Effector memory CD4-positive, alpha-beta T cell (primary cell): ENCODE measurements around the gene DNM1L.
"Not testable (repeated sequence)": the region's sequence is repeated elsewhere in the genome, so short reads cannot be mapped to it uniquely, and the experiment has no call there.

Experiments
- DNase-seq, 3 donors: peaks; one replicate each; pipeline ENCODE4 v3.0.0-alpha.2; 2020
- H3K27ac ChIP-seq: 2 replicates; pipeline ENCODE4 v1.7.0; 2013; ENCODE audit warnings: mild to moderate bottlenecking, low read length, moderate library complexity; ENCODE audit not compliant: insufficient read depth, poor library complexity, severe bottlenecking
- H3K27me3 ChIP-seq: replicated peaks from 2 replicates; pipeline ENCODE4 v1.7.0; 2013; ENCODE audit warnings: mild to moderate bottlenecking, low read length; ENCODE audit not compliant: insufficient read depth, control insufficient read depth, poor library complexity, severe bottlenecking
- H3K36me3 ChIP-seq: 2 replicates; pipeline ENCODE4 v1.7.0; 2013; ENCODE audit warnings: mild to moderate bottlenecking, low read length, moderate library complexity; ENCODE audit not compliant: control insufficient read depth, insufficient read depth
- H3K4me1 ChIP-seq: 2 replicates; pipeline ENCODE4 v1.7.0; 2013; ENCODE audit warnings: low read length, mild to moderate bottlenecking; ENCODE audit not compliant: control insufficient read depth, insufficient read depth, poor library complexity, severe bottlenecking
- H3K4me3 ChIP-seq: 2 replicates; pipeline ENCODE4 v1.7.0; 2013; ENCODE audit warnings: low read length, low read depth, mild to moderate bottlenecking; ENCODE audit not compliant: insufficient read depth, poor library complexity, severe bottlenecking
- H3K9me3 ChIP-seq: 2 replicates; pipeline ENCODE4 v1.7.0; 2013; ENCODE audit warnings: mild to moderate bottlenecking, low read length, moderate library complexity; ENCODE audit not compliant: control insufficient read depth

The DNM1L gene

GRCh38 chr12:32693036-32693435 lies 13.9 kb downstream of the DNM1L start:
- no peak for DNase-seq
- Histone ChIP-seq H3K4me1 (no peaks in the 10 kb centered on the region), H3K4me3 (no peak overlapping the region), H3K9me3 (no peaks in the 10 kb centered on the region), H3K36me3 (peaks cover 6% of the 10 kb centered on the region), H3K27ac (no peak overlapping the region), H3K27me3 (no peaks in the 10 kb centered on the region)

GRCh38 chr12:32695787-32696186 lies 16.7 kb downstream of the DNM1L start:
- Histone ChIP-seq H3K27ac (no peak overlapping the region), H3K4me1 (no peaks in the 10 kb centered on the region), H3K4me3 (no peak overlapping the region), H3K9me3 (no peaks in the 10 kb centered on the region), H3K27me3 (no peaks in the 10 kb centered on the region), H3K36me3 (peaks cover 6% of the 10 kb centered on the region)
- DNase-seq: no peak

DNA sequence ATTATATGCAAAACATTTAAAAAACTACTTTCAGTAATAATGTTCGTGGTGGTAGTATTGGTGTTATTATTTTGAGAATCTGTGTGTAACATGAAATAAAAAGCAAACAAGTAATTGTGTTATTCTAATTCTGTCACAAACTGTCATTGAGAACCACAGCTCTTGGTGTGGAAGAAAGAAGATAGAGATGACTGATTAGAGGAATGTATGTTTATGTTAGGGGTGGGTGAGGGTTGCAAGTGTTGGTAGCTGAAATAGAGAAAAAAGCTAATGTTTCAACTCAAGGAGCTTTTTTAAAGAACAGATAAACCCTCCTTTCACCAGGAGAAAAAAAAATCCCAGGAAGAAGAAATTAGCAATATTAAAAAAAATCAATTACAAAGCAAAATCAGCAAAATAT lies 18.3 kb downstream of the DNM1L start:
- H3K4me1 ChIP-seq: no peaks in the 10 kb centered on the region
- no peak overlapping the region for H3K27ac ChIP-seq
- no peak overlapping the region for H3K4me3 ChIP-seq
- H3K9me3 ChIP-seq: no peaks in the 10 kb centered on the region
- no peaks in the 10 kb centered on the region for H3K27me3 ChIP-seq
- no peak for DNase-seq
- H3K36me3 ChIP-seq: peaks cover 6% of the 10 kb centered on the region

GRCh38 chr12:32698285-32698684 lies 19.2 kb downstream of the DNM1L start:
- no peaks in the 10 kb centered on the region for H3K4me1 ChIP-seq
- H3K36me3 ChIP-seq: peaks cover 6% of the 10 kb centered on the region
- no peak overlapping the region for H3K4me3 ChIP-seq
- no peaks in the 10 kb centered on the region for H3K27me3 ChIP-seq
- no peaks in the 10 kb centered on the region for H3K9me3 ChIP-seq
- H3K27ac ChIP-seq: no peak overlapping the region
- DNase-seq: no peak

DNA sequence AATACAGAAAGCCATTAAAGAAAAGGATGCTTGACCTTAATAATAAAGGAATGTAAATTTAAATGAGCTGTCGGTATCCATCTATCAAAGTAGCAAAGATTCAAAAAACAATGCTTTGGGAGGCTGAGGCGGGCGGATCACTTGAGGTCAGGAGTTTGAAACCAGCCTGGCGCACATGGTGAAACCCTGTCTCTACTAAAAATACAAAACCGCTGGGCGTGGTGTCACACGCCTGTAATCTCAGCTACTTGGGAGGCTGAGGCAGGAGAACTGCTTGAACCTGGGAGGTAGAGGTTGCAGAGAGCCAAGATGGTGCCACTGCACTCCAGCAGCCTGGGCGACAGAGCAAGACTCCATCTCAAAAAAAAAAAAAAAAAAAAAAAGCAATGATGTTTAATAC lies 20.3 kb downstream of the DNM1L start:
- not testable (repeated sequence) for H3K36me3 ChIP-seq

DNA sequence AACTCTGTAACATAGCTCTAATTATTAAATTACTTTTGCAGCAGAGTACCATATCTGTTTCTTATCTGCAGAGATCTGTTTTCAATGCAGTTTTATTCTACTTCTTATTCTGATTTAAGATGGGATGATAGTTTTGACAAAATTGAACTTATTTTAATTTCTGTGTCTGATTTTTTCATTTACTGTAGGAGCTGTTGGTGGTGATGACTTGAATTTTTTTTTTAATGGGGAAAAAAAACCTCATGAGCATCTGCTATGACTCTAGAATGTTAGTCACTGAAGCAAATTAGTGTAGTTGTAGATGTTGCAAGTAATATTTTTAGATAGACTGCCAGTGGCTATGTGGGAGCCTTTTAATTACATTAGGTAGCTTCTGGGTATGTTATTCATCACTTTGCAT lies 23.4 kb downstream of the DNM1L start:
- H3K4me3 ChIP-seq: no peak overlapping the region
- no peaks in the 10 kb centered on the region for H3K9me3 ChIP-seq
- H3K27me3 ChIP-seq: no peaks in the 10 kb centered on the region
- H3K4me1 ChIP-seq: no peaks in the 10 kb centered on the region
- peaks cover 5% of the 10 kb centered on the region for H3K36me3 ChIP-seq
- DNase-seq: no peak
- H3K27ac ChIP-seq: no peak overlapping the region

More for the DNA sequence above, 20.3 kb downstream of the DNM1L start:
- DNase-seq, H3K9me3 ChIP-seq, H3K4me1 ChIP-seq, H3K27ac ChIP-seq, H3K27me3 ChIP-seq, H3K4me3 ChIP-seq: not testable (repeated sequence)

DNA sequence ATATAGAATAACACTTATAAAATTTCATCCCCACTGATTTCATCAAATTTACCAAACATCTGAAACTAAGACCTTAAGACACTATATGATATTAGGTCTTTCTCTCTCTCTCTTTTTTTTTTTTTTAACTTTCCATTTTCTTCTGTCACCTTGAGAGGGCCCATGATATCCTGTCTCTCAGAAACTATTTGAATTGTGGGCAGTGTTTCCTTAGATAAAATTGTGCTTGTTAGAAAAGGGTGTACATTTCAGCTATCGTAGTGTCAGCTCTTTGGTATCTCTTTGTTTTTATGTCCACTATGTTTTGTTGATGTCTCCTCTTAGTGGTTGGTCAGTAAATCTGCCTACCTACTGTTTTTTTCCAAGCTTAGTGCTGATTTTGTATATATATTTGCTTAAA lies 23.8 kb downstream of the DNM1L start:
- DNase-seq: no peak
- H3K36me3 ChIP-seq: peaks cover 5% of the 10 kb centered on the region

DNA sequence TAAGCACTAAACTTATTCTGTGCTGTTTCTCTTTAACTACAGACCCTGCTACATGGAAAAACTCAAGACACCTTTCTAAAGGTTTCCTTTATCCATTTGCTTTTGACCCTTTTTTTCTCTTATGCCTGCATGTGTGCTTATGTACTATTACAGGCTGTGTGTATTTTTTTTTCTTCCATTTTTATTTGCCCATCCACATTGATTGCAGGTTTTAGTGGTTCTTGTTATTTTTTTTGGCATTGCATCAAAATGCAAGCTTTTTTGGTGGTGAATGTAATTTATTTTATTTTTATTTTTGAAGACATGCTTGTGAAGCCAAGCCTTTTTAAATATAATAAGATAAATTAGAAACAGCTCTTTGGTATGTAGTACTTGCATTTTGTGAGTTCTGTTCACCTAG lies 26.7 kb downstream of the DNM1L start:
- H3K27ac ChIP-seq: no peak overlapping the region
- no peak overlapping the region for H3K4me3 ChIP-seq
- H3K27me3 ChIP-seq: no peaks in the 10 kb centered on the region
- no peak for DNase-seq
- H3K9me3 ChIP-seq: no peaks in the 10 kb centered on the region
- H3K36me3 ChIP-seq: peaks cover 5% of the 10 kb centered on the region
- no peaks in the 10 kb centered on the region for H3K4me1 ChIP-seq

More for the DNA sequence above, 23.8 kb downstream of the DNM1L start:
- Histone ChIP-seq H3K27ac (no peak overlapping the region), H3K9me3 (no peaks in the 10 kb centered on the region), H3K4me1 (no peaks in the 10 kb centered on the region), H3K4me3 (no peak overlapping the region), H3K27me3 (no peaks in the 10 kb centered on the region)

DNA sequence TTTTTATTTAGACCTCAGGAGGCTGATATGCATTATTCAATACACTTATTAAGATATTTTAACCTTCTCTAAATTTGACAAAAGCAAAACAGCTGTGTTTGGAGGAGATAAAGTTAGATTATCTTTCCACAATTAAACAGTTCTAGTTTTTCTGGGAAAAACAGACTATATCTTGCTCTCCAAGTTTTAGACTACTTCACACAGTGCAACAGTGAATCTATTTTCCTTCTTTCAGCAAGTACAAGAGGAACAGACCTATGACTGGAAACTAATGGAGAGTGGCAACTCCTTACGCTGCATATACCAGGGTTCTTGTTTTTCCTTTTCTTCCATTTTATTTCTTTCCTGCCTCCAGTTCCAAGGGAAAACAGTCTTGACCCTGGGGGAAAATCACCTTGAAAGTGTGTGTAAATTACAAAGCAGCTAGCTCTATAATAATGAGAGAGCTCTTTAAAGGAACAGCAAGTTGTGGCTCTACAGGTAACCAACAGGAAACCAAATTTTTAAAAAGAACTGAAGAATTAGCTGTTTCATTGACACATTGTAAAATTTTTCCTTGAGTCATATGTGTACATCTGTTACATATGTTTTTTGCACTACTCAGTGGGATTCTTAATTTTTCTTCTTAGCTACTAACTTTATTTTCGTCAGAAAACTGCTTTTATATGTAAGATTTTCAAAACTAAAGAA lies 27.4 kb downstream of the DNM1L start:
- Histone ChIP-seq H3K36me3 (peaks cover 5% of the 10 kb centered on the region), H3K9me3 (no peaks in the 10 kb centered on the region), H3K4me3 (no peak overlapping the region), H3K4me1 (no peaks in the 10 kb centered on the region), H3K27me3 (no peaks in the 10 kb centered on the region), H3K27ac (no peak overlapping the region)
- no peak for DNase-seq

DNA sequence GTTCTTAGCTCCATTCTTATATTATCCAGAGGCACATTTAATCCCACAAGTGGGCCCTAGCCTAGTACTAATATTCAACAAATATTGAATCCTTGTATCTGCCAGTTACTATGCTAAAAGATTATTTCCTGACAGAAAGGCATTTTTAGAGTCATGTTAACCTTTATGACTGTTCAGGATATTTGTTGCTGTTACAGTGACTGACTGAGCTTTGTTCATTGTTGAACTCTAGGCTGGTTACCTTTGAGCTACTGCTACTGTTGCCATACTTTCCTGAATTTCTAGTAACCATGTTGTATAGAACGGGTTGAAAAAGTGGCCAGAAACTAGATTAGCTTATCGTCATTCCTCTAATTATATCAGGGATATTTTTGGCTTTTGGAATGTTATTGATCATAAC lies 29.8 kb downstream of the DNM1L start:
- Histone ChIP-seq H3K9me3 (no peaks in the 10 kb centered on the region), H3K27me3 (no peaks in the 10 kb centered on the region), H3K4me3 (no peak overlapping the region), H3K36me3 (peaks cover 12% of the 10 kb centered on the region), H3K27ac (no peak overlapping the region), H3K4me1 (no peaks in the 10 kb centered on the region)
- no peak for DNase-seq
